Measurements from ENCODE around the gene E2F3. TPM values are rescaled to one million over a fixed set of nuclear protein-coding genes. Genes with fewer than 3 reads are reported as not detected.

E2F3 gene
- total RNA-seq, 1 donor from 2014 or later: 4.0 TPM

DNA sequence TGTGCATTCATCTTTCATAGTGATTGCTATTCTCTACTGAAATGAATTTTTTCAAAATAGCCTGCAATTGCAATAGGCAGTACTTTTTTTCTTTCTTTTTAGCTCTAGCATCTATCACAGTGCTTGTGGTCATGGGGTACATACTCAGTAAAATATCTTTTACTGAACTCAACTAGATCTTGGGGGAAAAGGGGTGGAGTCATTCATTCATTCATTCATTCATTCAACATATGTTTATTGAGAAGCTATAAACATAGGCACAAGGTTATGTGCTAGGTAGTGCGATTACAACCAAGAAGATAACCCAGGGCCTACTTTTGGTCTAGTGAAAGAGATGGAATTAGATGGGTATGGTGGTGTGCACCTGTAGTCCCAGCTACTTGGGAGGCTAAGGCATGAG lies 131.2 kb downstream of the E2F3 start:
- DNase-seq (ENCODE audit: low read depth in 2 of 2): no peak

GRCh38 chr6:20533746-20534294 lies 132.1 kb downstream of the E2F3 start:
- DNase-seq (ENCODE audit: low read depth in 2 of 2): no peak

DNA sequence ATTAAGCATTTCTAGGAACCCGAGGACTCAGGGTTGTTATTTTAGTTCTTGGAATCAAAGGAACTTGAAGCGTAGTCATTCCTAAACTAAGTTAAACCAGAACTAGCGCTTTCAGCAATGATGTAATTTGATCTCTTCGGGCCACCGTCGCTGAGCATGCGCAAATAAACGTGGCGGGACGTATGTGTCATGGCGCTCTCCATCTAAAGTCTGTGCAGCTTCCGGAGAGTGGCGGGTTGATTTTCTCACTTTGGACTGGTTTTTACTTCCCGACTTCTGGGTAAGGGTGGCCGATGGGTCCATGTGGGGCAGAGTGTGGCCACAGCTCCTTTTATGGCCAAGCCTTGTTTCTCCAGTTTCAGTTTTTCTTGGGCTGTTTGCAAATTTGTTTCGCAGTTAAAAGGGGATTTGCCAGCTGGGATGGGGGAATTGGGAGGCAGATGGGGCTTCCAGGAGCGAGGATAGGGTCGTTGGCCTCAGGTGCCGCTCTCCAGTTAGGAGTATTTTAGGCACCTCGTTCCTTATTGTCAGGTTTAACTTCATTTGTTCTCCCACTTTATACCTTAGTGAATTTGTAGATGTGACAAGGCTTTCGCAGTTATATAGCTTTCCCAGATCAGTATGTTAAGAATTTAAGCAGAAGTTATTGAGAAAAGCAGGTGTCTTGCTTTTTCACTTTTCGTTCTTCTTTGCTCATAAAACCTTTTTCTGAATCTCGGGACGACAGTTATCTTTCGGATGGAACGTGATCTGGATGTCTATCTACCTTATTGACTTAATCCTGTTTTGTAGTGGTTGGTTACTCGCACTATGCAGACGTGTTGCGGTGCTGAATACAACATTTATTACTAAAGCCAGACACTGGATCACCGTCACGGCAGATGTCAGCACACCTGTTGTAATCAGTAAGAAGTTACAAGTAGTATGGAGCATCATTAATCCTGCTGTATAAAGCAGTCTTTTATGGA lies 132.9 kb downstream of the E2F3 start, which contains the start of gene CDKAL1:
Gene CDKAL1, plus strand, starts transcription at position 163 of the 968 bp plus-strand sequence. CDS start 11,894 bp downstream, outside the sequence.
- DNase-seq (ENCODE audit: low read depth in 2 of 2): peak; percentile 94 to 95

DNA sequence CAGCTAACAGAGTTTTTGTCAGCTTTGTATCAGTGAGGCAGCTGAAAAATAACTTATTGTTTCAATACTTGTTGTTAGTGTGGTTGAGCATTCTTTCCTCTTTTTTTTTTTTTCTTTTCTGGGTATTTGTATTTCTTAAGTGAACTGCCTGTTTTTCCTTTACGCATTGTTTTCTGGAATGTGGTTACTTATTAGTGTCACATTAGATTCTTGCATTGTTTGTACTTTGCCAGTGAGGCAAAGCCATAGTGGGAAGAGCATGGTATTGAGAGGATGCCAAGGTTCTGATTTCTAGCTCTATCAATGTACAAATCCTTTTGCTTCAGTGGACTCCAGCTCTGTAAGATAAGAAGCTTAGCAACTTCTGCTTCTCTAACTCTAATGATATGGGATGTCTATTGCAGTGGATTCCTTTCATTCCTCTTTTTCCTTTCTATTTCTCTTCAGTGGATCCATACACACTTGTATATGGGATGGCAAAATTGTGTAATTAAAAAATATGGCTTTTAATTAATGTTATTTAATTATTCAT lies 136.5 kb downstream of the E2F3 start:
- DNase-seq (ENCODE audit: low read depth in 2 of 2): no peak

DNA sequence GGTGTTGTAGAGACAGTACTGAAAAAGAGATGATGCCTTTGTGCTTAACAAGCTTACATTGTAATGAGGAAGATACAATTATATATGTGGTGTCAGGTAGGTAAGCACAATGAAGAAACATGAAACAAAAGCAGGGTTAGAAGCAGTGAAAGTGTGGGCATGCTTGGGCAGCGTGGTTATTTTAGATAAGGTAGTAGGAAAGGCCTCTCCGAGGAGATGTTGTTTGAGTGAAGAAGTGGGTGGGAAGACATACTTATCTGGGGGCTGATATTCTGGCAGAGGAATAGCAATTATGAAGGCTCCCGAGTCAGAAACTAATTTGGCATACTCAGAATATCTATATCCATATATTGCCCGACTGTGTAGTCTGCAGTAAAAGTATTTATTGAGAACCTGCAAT lies 137.2 kb downstream of the E2F3 start:
- DNase-seq (ENCODE audit: low read depth in 2 of 2): no peak

GRCh38 chr6:20539387-20539786 lies 137.7 kb downstream of the E2F3 start:
- DNase-seq (ENCODE audit: low read depth in 2 of 2): no peak

GRCh38 chr6:20540683-20541082 lies 139.0 kb downstream of the E2F3 start:
- no peak for DNase-seq (ENCODE audit: low read depth in 2 of 2)

- DNase-seq (ENCODE audit: low read depth in 2 of 2): no peak
Observed at GRCh38 chr6:20541382-20541781, 139.7 kb downstream of the E2F3 start.

- peak; percentile 91 to 94 for DNase-seq (ENCODE audit: low read depth in 2 of 2)
Observed at GRCh38 chr6:20542927-20543602, 141.4 kb downstream of the E2F3 start.

Other genes with a start within 250 kb of the E2F3 start
- 8.1 and 9.5 TPM in 2 replicates for gene MBOAT1, start 189.4 kb upstream of the E2F3 start, total RNA-seq
- gene CDKAL1, start 132.6 kb downstream of the E2F3 start, total RNA-seq: 14.2 and 17.5 TPM in 2 replicates